GM23338 (cell line): Measurements from ENCODE around the gene SIL1. TPM values are rescaled to one million over a fixed set of nuclear protein-coding genes. Genes with fewer than 3 reads are reported as not detected.

Experiments
- ATAC-seq: fragments of 200-7000 bp; cut with Tn5 transposase; 3 replicates; pipeline ENCODE4 v1.9.1; 2020
- DNase-seq: peaks from one replicate; pipeline ENCODE4 v3.0.0-alpha.2; 2015; ENCODE audit warnings: low spot score
- H2AFZ ChIP-seq: fragments of 200-600 bp; sonication (generic); 2 replicates; pipeline ENCODE4 v1.8.0; 2016; ENCODE audit warnings: antibody characterized with exemption, mild to moderate bottlenecking, moderate library complexity
- H3F3A ChIP-seq: fragments of 200-600 bp; sonication (generic); replicated peaks from 2 replicates; pipeline ENCODE4 v1.8.0; 2017; ENCODE audit warnings: antibody characterized with exemption, mixed run types, low read depth
- H3K27ac ChIP-seq: fragments of 200-600 bp; sonication (generic); 2 replicates; pipeline ENCODE4 v1.6.1; 2016; ENCODE audit warnings: low read depth
- H3K27me3 ChIP-seq: fragments of 200-600 bp; sonication (generic); 2 replicates; pipeline ENCODE4 v1.8.0; 2016; ENCODE audit warnings: mild to moderate bottlenecking, mixed run types, moderate library complexity; ENCODE audit not compliant: insufficient read depth
- H3K36me3 ChIP-seq: fragments of 200-600 bp; sonication (generic); 2 replicates; pipeline ENCODE4 v1.8.0; 2016; ENCODE audit warnings: mild to moderate bottlenecking; ENCODE audit not compliant: insufficient read depth
- H3K4me1 ChIP-seq: fragments of 200-600 bp; sonication (generic); 2 replicates; pipeline ENCODE4 v1.8.0; 2016; ENCODE audit warnings: mild to moderate bottlenecking, moderate library complexity; ENCODE audit not compliant: insufficient read depth
- H3K4me2 ChIP-seq: fragments of 200-600 bp; sonication (generic); 2 replicates; pipeline ENCODE4 v1.7.1; 2017; ENCODE audit warnings: mixed run types
- H3K4me3 ChIP-seq: fragments of 200-600 bp; sonication (generic); 2 replicates; pipeline ENCODE4 v1.6.1; 2016; ENCODE audit warnings: mixed run types
- H3K79me2 ChIP-seq: fragments of 200-600 bp; sonication (generic); replicated peaks from 2 replicates; pipeline ENCODE4 v1.8.0; 2017; ENCODE audit warnings: mild to moderate bottlenecking; ENCODE audit not compliant: insufficient read depth
- H3K9me2 ChIP-seq: fragments of 200-600 bp; sonication (generic); 2 replicates; pipeline ENCODE4 v1.8.0; 2017; ENCODE audit not compliant: insufficient read depth
- H4K20me1 ChIP-seq: fragments of 200-600 bp; sonication (generic); replicated peaks from 2 replicates; pipeline ENCODE4 v1.8.0; 2017; ENCODE audit warnings: mild to moderate bottlenecking; ENCODE audit not compliant: insufficient read depth
- H3K27ac Mint-ChIP-seq: 2 replicates; pipeline ENCODE4 v1.8.0; 2020; ENCODE audit warnings: inconsistent platforms, mild to moderate bottlenecking, moderate library complexity, mixed read lengths
- H3K27me3 Mint-ChIP-seq: 3 replicates; pipeline ENCODE4 v1.8.0; 2022; ENCODE audit warnings: low read depth, mild to moderate bottlenecking, moderate library complexity, mixed read lengths, inconsistent platforms; ENCODE audit not compliant: insufficient read depth, poor library complexity
- H3K36me3 Mint-ChIP-seq: 3 replicates; pipeline ENCODE4 v1.8.0; 2021; ENCODE audit warnings: low read depth, mild to moderate bottlenecking, inconsistent platforms, moderate library complexity, mixed read lengths
- H3K4me1 Mint-ChIP-seq: 3 replicates; pipeline ENCODE4 v1.8.0; 2020; ENCODE audit warnings: mild to moderate bottlenecking, inconsistent platforms, mixed read lengths
- H3K4me3 Mint-ChIP-seq: 3 replicates; pipeline ENCODE4 v1.8.0; 2021; ENCODE audit warnings: moderate library complexity, mild to moderate bottlenecking, inconsistent platforms, mixed read lengths
- H3K9me3 Mint-ChIP-seq: 3 replicates; pipeline ENCODE4 v1.8.0; 2020; ENCODE audit warnings: moderate library complexity, mild to moderate bottlenecking, inconsistent platforms, mixed read lengths
- CREB1 ChIP-seq: fragments of 250-450 bp; sonication (Bioruptor Pico); IDR thresholded peaks from 2 replicates; pipeline ENCODE4 v1.5.0; 2020; ENCODE audit warnings: low read depth, mild to moderate bottlenecking, moderate library complexity
- EZH2 ChIP-seq: fragments of 200-600 bp; sonication (generic); IDR thresholded peaks from one replicate; pipeline ENCODE4 v1.8.0; 2017; ENCODE audit warnings: antibody characterized with exemption, mild to moderate bottlenecking, low read depth; ENCODE audit not compliant: unreplicated experiment
- EZH2phosphoT487 ChIP-seq: fragments of 200-600 bp; sonication (generic); IDR thresholded peaks from one replicate; pipeline ENCODE4 v1.8.1; 2018; ENCODE audit warnings: antibody characterized with exemption; ENCODE audit not compliant: unreplicated experiment
- JUNB ChIP-seq: IDR thresholded peaks from one replicate; pipeline ENCODE4 v1.6.1; 2016; ENCODE audit warnings: antibody characterized with exemption; ENCODE audit not compliant: unreplicated experiment
- NANOG ChIP-seq: IDR thresholded peaks from 2 replicates; pipeline ENCODE4 v1.6.1; 2016; ENCODE audit warnings: antibody characterized with exemption, borderline replicate concordance
- POLR2AphosphoS5 ChIP-seq: IDR thresholded peaks from 2 replicates; pipeline ENCODE4 v1.6.1; 2016; ENCODE audit warnings: antibody characterized with exemption, low read depth
- REST ChIP-seq: IDR thresholded peaks from one replicate; pipeline ENCODE4 v1.6.1; 2018; ENCODE audit warnings: antibody characterized with exemption; ENCODE audit not compliant: unreplicated experiment
- ZNF462 ChIP-seq: fragments of 250-450 bp; sonication (Bioruptor Pico); IDR thresholded peaks from 2 replicates; pipeline ENCODE4 v1.5.0; 2020; ENCODE audit warnings: mild to moderate bottlenecking, moderate library complexity
- polyA plus RNA-seq: library from polyadenylated mRNA; unstranded; fragments of >200 nt; fragmentation: Nextera tagmentation; extraction: Ambion mirVana; gene quantifications from 2 replicates; pipeline ENCODE4 v1.2.1, GENCODE V29; 2016
- total RNA-seq: library from RNA; depleted of rRNA; stranded (reverse); fragments of >200 nt; shearing (Covaris generic); gene quantifications from 2 replicates; pipeline ENCODE4 v1.2.3, GENCODE V29; 2014

SIL1 gene
- total and polyA plus RNA-seq, 2 experiments from 2014 or later, result 5.5 to 5.9 TPM

GRCh38 chr5:139131062-139131461, 67.1 kb downstream of the SIL1 start:
- Histone ChIP-seq H3K27ac (no peak overlapping the region), H3K79me2 (no peaks in the 10 kb centered on the region), H3K4me1 (peaks cover 16% of the 10 kb centered on the region), H3K27me3 (no peaks in the 10 kb centered on the region), H3K4me3 (no peak overlapping the region), H4K20me1 (no peaks in the 10 kb centered on the region), H3F3A (no peaks in the 10 kb centered on the region), H3K9me2 (0 out of 2 replicates have a peak, but pooled peaks cover 1% of the 10 kb centered on the region), H3K4me2 (0 out of 2 replicates have a peak overlapping the region, but pooled peaks have one; percentile 8), H3K36me3 (no peaks in the 10 kb centered on the region), H2AFZ (no peak overlapping the region)
- ATAC-seq, result no peak; the same call in none of the 3 replicates
- TF ChIP-seq REST (no peak), POLR2AphosphoS5 (no peak), NANOG (no peak), ZNF462 (CRISPR knock-in tag) (no peak), JUNB (no peak), EZH2phosphoT487 (no peak), EZH2 (no peak), CREB1 (no peak)
- no peaks in the 10 kb centered on the region for H3K36me3 Mint-ChIP-seq
- no peak for DNase-seq
- H3K4me3 Mint-ChIP-seq, result no peak overlapping the region
- H3K4me1 Mint-ChIP-seq, result peaks cover 25% of the 10 kb centered on the region
- H3K27ac Mint-ChIP-seq, result no peak overlapping the region; the same call in 1 of the 2 replicates
- H3K9me3 Mint-ChIP-seq, result no peaks in the 10 kb centered on the region
- H3K27me3 Mint-ChIP-seq, result no peaks in the 10 kb centered on the region
